Endothelial cell of umbilical vein (primary cell): ENCODE data around the gene CEACAM16. TPM values are rescaled to one million over a fixed set of nuclear protein-coding genes. Genes with fewer than 3 reads are reported as not detected.

Experiments
- BruUV-seq: library from RNA; stranded (reverse); fragments of 400-500 nt; replicated peaks from 2 replicates; lab custom pipeline; 2021; lab: Mats Ljungman, UMichigan
- CTCF ChIA-PET: fragments of 300-600, 350-600 bp; sonication (Branson Sonifier 250); formaldehyde crosslinking; loops from one replicate; lab custom pipeline; 2021; ENCODE audit warnings: antibody characterized with exemption, inconsistent platforms; lab: Charles Lee
- POLR2A ChIA-PET: fragments of 300-600, 350-600 bp; sonication (Branson Sonifier 250); formaldehyde crosslinking; loops from one replicate; lab custom pipeline; 2021; ENCODE audit warnings: antibody characterized with exemption, inconsistent platforms; lab: Charles Lee
- DNase-seq: peaks from one replicate; pipeline ENCODE4 v3.0.0-alpha.2; 2011; ENCODE audit warnings: low read depth, low spot score
- FAIRE-seq: peaks from 2 replicates; lab custom pipeline; 2011; peaks lifted over from hg19 to GRCh38; lab: Jason Lieb, UNC
- H2AFZ ChIP-seq: 2 replicates; pipeline ENCODE4 v1.6.0; 2012; ENCODE audit warnings: low read depth, low read length, control low read depth, inconsistent platforms
- H3K27ac ChIP-seq: 2 replicates; pipeline ENCODE4 v1.5.1; 2011; ENCODE audit warnings: low read depth, mild to moderate bottlenecking, control low read depth, low read length, moderate library complexity; ENCODE audit not compliant: insufficient read depth
- H3K27me3 ChIP-seq, 2 experiments: 2 replicates each; pipeline versions ENCODE4 v1.6.0 to v1.6.1; 2011; ENCODE audit warnings: low read length in 2 of 2, mixed read lengths in 1 of 2; ENCODE audit not compliant: control insufficient read depth in 2 of 2, insufficient read depth in 2 of 2
- H3K36me3 ChIP-seq, 2 experiments: 2 replicates in 1 of 2; 3 replicates in 1 of 2; pipeline ENCODE4 v1.5.1; 2011; ENCODE audit warnings: low read length in 2 of 2, mild to moderate bottlenecking in 1 of 2, moderate library complexity in 1 of 2; ENCODE audit not compliant: control insufficient read depth in 2 of 2, insufficient read depth in 2 of 2; ENCODE audit errors: extremely low read depth in 1 of 2
- H3K4me1 ChIP-seq: 3 replicates; pipeline ENCODE4 v1.5.1; 2011; ENCODE audit warnings: mild to moderate bottlenecking, low read length; ENCODE audit not compliant: control insufficient read depth, insufficient read depth; ENCODE audit errors: extremely low read depth
- H3K4me2 ChIP-seq: 2 replicates; pipeline ENCODE4 v1.6.1; 2011; ENCODE audit warnings: low read length, control low read depth, mixed read lengths; ENCODE audit not compliant: insufficient read depth
- H3K4me3 ChIP-seq, 3 experiments: fragments of 200-600 bp in 1 of 3; sonication (generic), shearing (Covaris generic) in 1 of 3; replicated peaks in 1 of 3; 2 replicates each; pipeline ENCODE4 v1.5.1; 2011 to 2016; ENCODE audit warnings: control low read depth in 3 of 3, low read length in 3 of 3, mild to moderate bottlenecking in 2 of 3, inconsistent platforms in 1 of 3, low read depth in 1 of 3, moderate library complexity in 1 of 3; ENCODE audit not compliant: insufficient read depth in 1 of 3
- H3K79me2 ChIP-seq: 2 replicates; pipeline ENCODE4 v1.6.0; 2012; ENCODE audit warnings: low read length, inconsistent platforms; ENCODE audit not compliant: control insufficient read depth, insufficient read depth
- H3K9ac ChIP-seq: replicated peaks from 2 replicates; pipeline ENCODE3; 2011; ENCODE audit warnings: low read length, control low read depth; ENCODE audit not compliant: insufficient read depth; ENCODE audit errors: extremely low read depth
- H3K9me1 ChIP-seq: replicated peaks from 3 replicates; pipeline ENCODE4 v1.6.0; 2011; ENCODE audit warnings: mild to moderate bottlenecking, low read length; ENCODE audit not compliant: control insufficient read depth, insufficient read depth; ENCODE audit errors: extremely low read depth
- H3K9me3 ChIP-seq: replicated peaks from 2 replicates; pipeline ENCODE4 v1.5.1; 2012; ENCODE audit warnings: low read length, inconsistent platforms; ENCODE audit not compliant: control insufficient read depth, insufficient read depth
- H4K20me1 ChIP-seq: replicated peaks from 2 replicates; pipeline ENCODE3; 2011; ENCODE audit warnings: mild to moderate bottlenecking, low read length; ENCODE audit not compliant: control insufficient read depth, insufficient read depth; ENCODE audit errors: extremely low read depth
- EZH2 ChIP-seq: IDR thresholded peaks from 2 replicates; pipeline ENCODE4 v1.6.1; 2012; ENCODE audit warnings: borderline replicate concordance, low read depth, mild to moderate bottlenecking, moderate library complexity, low read length, inconsistent platforms; ENCODE audit not compliant: severe bottlenecking
- FOS ChIP-seq: IDR thresholded peaks from 2 replicates; pipeline ENCODE4 v1.6.1; 2011; ENCODE audit warnings: mild to moderate bottlenecking, low read length, moderate library complexity, borderline replicate concordance; ENCODE audit not compliant: insufficient read depth
- GATA2 ChIP-seq: IDR thresholded peaks from 2 replicates; pipeline ENCODE4 v1.7.0; 2011; ENCODE audit warnings: low read depth, mild to moderate bottlenecking, moderate library complexity, mixed read lengths, low read length; ENCODE audit not compliant: insufficient read length, insufficient read depth
- JUN ChIP-seq: IDR thresholded peaks from 2 replicates; pipeline ENCODE4 v1.6.1; 2011; ENCODE audit warnings: borderline replicate concordance, low read depth; ENCODE audit not compliant: insufficient read length, insufficient read depth
- MAX ChIP-seq: IDR thresholded peaks from 2 replicates; pipeline ENCODE4 v1.6.1; 2011; ENCODE audit not compliant: insufficient read depth, insufficient read length
- MYC ChIP-seq: IDR thresholded peaks from one replicate; pipeline ENCODE4 v1.6.1; 2011; ENCODE audit warnings: mild to moderate bottlenecking, low read depth, low read length
- POLR2A ChIP-seq: IDR thresholded peaks from 2 replicates; pipeline ENCODE4 v1.6.1; 2012; ENCODE audit warnings: low read depth, mild to moderate bottlenecking, control low read depth, low read length
- POLR2AphosphoS5 ChIP-seq: IDR thresholded peaks from 2 replicates; pipeline ENCODE4 v1.6.1; 2012; ENCODE audit warnings: low read depth, mild to moderate bottlenecking, control low read depth, low read length, moderate library complexity; ENCODE audit not compliant: insufficient read depth
- dilution Hi-C: fragments of 300-500 bp; cut with MboI; formaldehyde crosslinking; loops from one replicate; pipeline ENCODE4 v1.15.0; 2019; ENCODE audit warnings: low sequenced_read_pairs; ENCODE audit not compliant: extremely low pct_ligation_motif_present
- intact Hi-C: fragments of 100-400 bp; cut with micrococcal nuclease; formaldehyde crosslinking; loops from one replicate; pipeline ENCODE4 v1.10.0; 2022
- polyA plus RNA-seq, 4 experiments: library from polyadenylated mRNA; depleted of rRNA in 3 of 4; stranded (reverse) in 3 of 4; unstranded in 1 of 4; fragments of >200 nt; gene quantifications; 2 replicates each; pipeline versions ENCODE4 v1.2.1 to v1.2.3, GENCODE V29; 2011 to 2012; ENCODE audit warnings: missing spikeins in 1 of 4
- total RNA-seq: library from RNA; stranded (reverse); gene quantifications from 2 replicates; pipeline ENCODE4 v1.2.3, GENCODE V29; 2021
- TF ChIP-seq, protein P1 (sequence below), 2 donors: IDR thresholded peaks; 1 replicate in 1 of 2; 2 replicates in 1 of 2; pipeline ENCODE4 v1.5.1; 2011; ENCODE audit warnings: low read length in 2 of 2, mild to moderate bottlenecking in 2 of 2, moderate library complexity in 2 of 2, control low read depth in 1 of 2, inconsistent platforms in 1 of 2, low read depth in 1 of 2; ENCODE audit not compliant: insufficient read depth in 1 of 2; ENCODE audit errors: extremely low read depth in 1 of 2

CEACAM16 gene
- total and polyA plus RNA-seq, 2 donors (not counting 3 experiments of a cell fraction or from before 2014, with no cell fraction given), result not detected

- DNase-seq, result no peak
- no peak for FAIRE-seq
- Histone ChIP-seq H3K4me2 (no peak overlapping the region), H3K4me3 (no peak overlapping the region), H3K9me3 (no peaks in the 10 kb centered on the region), H3K79me2 (no peaks in the 10 kb centered on the region), H3K27me3 (no peaks in the 10 kb centered on the region), H3K36me3 (no peaks in the 10 kb centered on the region), H3K9me1 (no peaks in the 10 kb centered on the region), H4K20me1 (no peaks in the 10 kb centered on the region), H2AFZ (no peak overlapping the region), H3K9ac (no peak overlapping the region), H3K4me1 (peaks cover 30% of the 10 kb centered on the region), H3K27ac (no peak overlapping the region)
- no peak for TF ChIP-seq EZH2
- no peak for TF ChIP-seq JUN
- TF ChIP-seq MYC, result no peak
- no peak for TF ChIP-seq FOS
- no peak for TF ChIP-seq POLR2AphosphoS5
- no peak for TF ChIP-seq GATA2
- TF ChIP-seq MAX, result no peak
- TF ChIP-seq POLR2A, result no peak
- TF ChIP-seq, protein P1, sequence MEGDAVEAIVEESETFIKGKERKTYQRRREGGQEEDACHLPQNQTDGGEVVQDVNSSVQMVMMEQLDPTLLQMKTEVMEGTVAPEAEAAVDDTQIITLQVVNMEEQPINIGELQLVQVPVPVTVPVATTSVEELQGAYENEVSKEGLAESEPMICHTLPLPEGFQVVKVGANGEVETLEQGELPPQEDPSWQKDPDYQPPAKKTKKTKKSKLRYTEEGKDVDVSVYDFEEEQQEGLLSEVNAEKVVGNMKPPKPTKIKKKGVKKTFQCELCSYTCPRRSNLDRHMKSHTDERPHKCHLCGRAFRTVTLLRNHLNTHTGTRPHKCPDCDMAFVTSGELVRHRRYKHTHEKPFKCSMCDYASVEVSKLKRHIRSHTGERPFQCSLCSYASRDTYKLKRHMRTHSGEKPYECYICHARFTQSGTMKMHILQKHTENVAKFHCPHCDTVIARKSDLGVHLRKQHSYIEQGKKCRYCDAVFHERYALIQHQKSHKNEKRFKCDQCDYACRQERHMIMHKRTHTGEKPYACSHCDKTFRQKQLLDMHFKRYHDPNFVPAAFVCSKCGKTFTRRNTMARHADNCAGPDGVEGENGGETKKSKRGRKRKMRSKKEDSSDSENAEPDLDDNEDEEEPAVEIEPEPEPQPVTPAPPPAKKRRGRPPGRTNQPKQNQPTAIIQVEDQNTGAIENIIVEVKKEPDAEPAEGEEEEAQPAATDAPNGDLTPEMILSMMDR (IDR thresholded peaks at IDR 0.05; ENCODE audit: extremely low read depth in 1 of 2, insufficient read depth in 1 of 2, low read depth in 1 of 2, low read length in 2 of 2), result no peak
- intact Hi-C loops (no loop called here), dilution Hi-C loops (no loop called here)
- ChIA-PET POLR2A (no interaction called here), CTCF (interaction anchor here (1.1 to 11.5 kb wide), 14 partner anchors 12 to 156 kb away, joined by 3 to 239 read pairs (median 10); partner anchors contain the start of gene NECTIN2)
- no TSS peak for BruUV-seq
Observed at GRCh38 chr19:44690131-44690440, 8.9 kb upstream of the CEACAM16 start.
